OCI-LY7 (cell line): ENCODE data around the gene TACR1. TPM values are rescaled to one million over a fixed set of nuclear protein-coding genes. Genes with fewer than 3 reads are reported as not detected.

ENCODE experiments used
- BruUV-seq: library from RNA; stranded (reverse); fragments of 400-500 nt; replicated peaks from 2 replicates; lab custom pipeline; 2021; lab: Mats Ljungman, UMichigan
- CTCF ChIA-PET: fragments of 300-600 bp; sonication (Branson Sonifier 250); formaldehyde crosslinking; loops from one replicate; lab custom pipeline; 2022; ENCODE audit warnings: antibody characterized with exemption; ENCODE audit not compliant: unreplicated experiment; lab: Charles Lee
- POLR2A ChIA-PET: fragments of 300-600 bp; sonication (Branson Sonifier 250); formaldehyde crosslinking; loops from one replicate; lab custom pipeline; 2022; ENCODE audit warnings: antibody characterized with exemption; lab: Charles Lee
- DNase-seq: peaks from one replicate; pipeline ENCODE4 v3.0.0-alpha.2; 2015; ENCODE audit warnings: low spot score
- H2AFZ ChIP-seq: fragments of 200-600 bp; sonication (generic), shearing (Covaris generic); 2 replicates; pipeline ENCODE4 v1.6.1; 2014; ENCODE audit warnings: mild to moderate bottlenecking, antibody characterized with exemption, low read length, moderate library complexity
- H3K27ac ChIP-seq: fragments of 200-600 bp; sonication (generic); 2 replicates; pipeline ENCODE4 v1.5.1; 2014; ENCODE audit warnings: mixed run types, low read depth, mild to moderate bottlenecking, moderate library complexity, low read length, inconsistent platforms; ENCODE audit not compliant: poor library complexity, severe bottlenecking
- H3K36me3 ChIP-seq: fragments of 200-600 bp; sonication (generic); 2 replicates; pipeline ENCODE4 v1.6.1; 2014; ENCODE audit warnings: mild to moderate bottlenecking, antibody characterized with exemption, low read length, moderate library complexity, mixed read lengths; ENCODE audit not compliant: insufficient read depth
- H3K4me1 ChIP-seq: fragments of 200-600 bp; sonication (generic); 2 replicates; pipeline ENCODE4 v1.5.1; 2014; ENCODE audit warnings: mild to moderate bottlenecking, low read length; ENCODE audit not compliant: insufficient read depth, poor library complexity, severe bottlenecking
- H3K4me2 ChIP-seq: fragments of 200-600 bp; sonication (generic); 2 replicates; pipeline ENCODE4 v1.6.1; 2014; ENCODE audit warnings: mild to moderate bottlenecking, low read length
- H3K4me3 ChIP-seq: fragments of 200-600 bp; sonication (generic); 2 replicates; pipeline ENCODE4 v1.5.1; 2014; ENCODE audit warnings: mild to moderate bottlenecking, low read depth, low read length; ENCODE audit not compliant: poor library complexity, severe bottlenecking
- H3K79me2 ChIP-seq: fragments of 200-600 bp; sonication (generic); 2 replicates; pipeline ENCODE4 v1.6.1; 2016; ENCODE audit warnings: low read depth, mild to moderate bottlenecking, low read length, moderate library complexity, mixed read lengths; ENCODE audit not compliant: insufficient read depth
- H3K9me2 ChIP-seq: fragments of 200-600 bp; sonication (generic); 2 replicates; pipeline ENCODE4 v1.6.1; 2016; ENCODE audit warnings: mild to moderate bottlenecking, low read length, mixed read lengths; ENCODE audit not compliant: insufficient read depth
- H3K9me3 ChIP-seq: fragments of 200-600 bp; sonication (generic); 2 replicates; pipeline ENCODE4 v1.6.1; 2014; ENCODE audit warnings: mild to moderate bottlenecking, mixed run types, low read length, mixed read lengths
- H4K20me1 ChIP-seq: fragments of 200-600 bp; sonication (generic); 2 replicates; pipeline ENCODE4 v1.6.1; 2014; ENCODE audit warnings: mild to moderate bottlenecking, antibody characterized with exemption, low read length, moderate library complexity, mixed read lengths; ENCODE audit not compliant: insufficient read depth
- CTCF ChIP-seq: fragments of 200-600 bp; sonication (generic); conservative IDR thresholded peaks from 2 replicates; pipeline ENCODE4 v1.5.1; 2014; ENCODE audit warnings: mild to moderate bottlenecking, antibody characterized with exemption, low read length, moderate library complexity, mixed read lengths
- EZH2phosphoT487 ChIP-seq: fragments of 200-600 bp; sonication (generic); IDR thresholded peaks from 2 replicates; pipeline ENCODE4 v1.6.1; 2018; ENCODE audit warnings: low read depth, borderline replicate concordance, mild to moderate bottlenecking, mixed run types, antibody characterized with exemption, low read length, moderate library complexity, mixed read lengths
- intact Hi-C: fragments of 100-400 bp; cut with micrococcal nuclease; formaldehyde crosslinking; loops from one replicate; pipeline ENCODE4 v1.10.0; 2022; ENCODE audit not compliant: unreplicated experiment
- total RNA-seq, 2 experiments: library from RNA; depleted of rRNA in 1 of 2; stranded (reverse); fragments of >200 nt in 1 of 2; shearing (Covaris generic) in 1 of 2; gene quantifications; 2 replicates each; pipeline ENCODE4 v1.2.3, GENCODE V29; 2014 to 2022

TACR1 gene
- total RNA-seq, 2 experiments from 2014 or later = not detected

GRCh38 chr2:75243219-75243618 is 43.9 kb upstream of the TACR1 start:
- no peak for TF ChIP-seq CTCF
- TF ChIP-seq EZH2phosphoT487 = no peak
- no peak for DNase-seq
- Histone ChIP-seq H3K36me3 (no peaks in the 10 kb centered on the region), H3K27ac (no peak overlapping the region), H3K9me3 (no peaks in the 10 kb centered on the region), H3K9me2 (no peaks in the 10 kb centered on the region), H3K79me2 (no peaks in the 10 kb centered on the region), H2AFZ (no peak overlapping the region), H3K4me3 (no peak overlapping the region), H3K4me2 (no peak overlapping the region), H3K4me1 (no peaks in the 10 kb centered on the region), H4K20me1 (no peaks in the 10 kb centered on the region)
- ChIA-PET CTCF (no interaction called here), POLR2A (interaction anchor here (1.0 kb wide), 1 partner anchor 24 kb away, joined by 4 read pairs; no protein-coding TSS in a partner anchor)
- intact Hi-C loops = loop anchor here (2.0 to 10.0 kb wide), 2 partner anchors 162 to 324 kb away; no protein-coding TSS in a partner anchor
- BruUV-seq = no TSS peak

- no peaks in the 10 kb centered on the region for H3K9me2 ChIP-seq
- TF ChIP-seq EZH2phosphoT487 (no peak), CTCF (peak; percentile 79)
- no peak overlapping the region for H3K27ac ChIP-seq
- no peaks in the 10 kb centered on the region for H3K36me3 ChIP-seq
- ChIA-PET POLR2A (interaction anchor here (1.1 kb wide), 1 partner anchor 13 kb away, joined by 3 read pairs; no protein-coding TSS in a partner anchor), CTCF (no interaction called here)
- H3K4me3 ChIP-seq = no peak overlapping the region
- H3K4me2 ChIP-seq = no peak overlapping the region
- intact Hi-C loops = loop anchor here (2.0 to 10.0 kb wide), 3 partner anchors 163 to 323 kb away; no protein-coding TSS in a partner anchor
- no peaks in the 10 kb centered on the region for H4K20me1 ChIP-seq
- no peaks in the 10 kb centered on the region for H3K4me1 ChIP-seq
- peak; percentile 21 for DNase-seq
- no peaks in the 10 kb centered on the region for H3K9me3 ChIP-seq
- BruUV-seq = no TSS peak
- no peak overlapping the region for H2AFZ ChIP-seq
- H3K79me2 ChIP-seq = no peaks in the 10 kb centered on the region
Measured at GRCh38 chr2:75241696-75242095, 42.4 kb upstream of the TACR1 start.

GRCh38 chr2:75238670-75239330 is 39.5 kb upstream of the TACR1 start:
- no peaks in the 10 kb centered on the region for H3K9me2 ChIP-seq
- no peaks in the 10 kb centered on the region for H4K20me1 ChIP-seq
- CTCF ChIA-PET = no interaction called here
- no peaks in the 10 kb centered on the region for H3K36me3 ChIP-seq
- H3K27ac ChIP-seq = no peak overlapping the region
- no peak for TF ChIP-seq CTCF
- no peak for TF ChIP-seq EZH2phosphoT487
- POLR2A ChIA-PET = no interaction called here
- BruUV-seq = no TSS peak
- DNase-seq = no peak
- H3K4me3 ChIP-seq = no peak overlapping the region
- no peaks in the 10 kb centered on the region for H3K9me3 ChIP-seq
- no peaks in the 10 kb centered on the region for H3K79me2 ChIP-seq
- no peak overlapping the region for H3K4me2 ChIP-seq
- no peaks in the 10 kb centered on the region for H3K4me1 ChIP-seq
- H2AFZ ChIP-seq = no peak overlapping the region
- intact Hi-C loops = no loop called here
